PC-3 (cell line): Measurements from ENCODE around the gene SP4. TPM values are rescaled to one million over a fixed set of nuclear protein-coding genes. Genes with fewer than 3 reads are reported as not detected.

ENCODE experiments used
- ATAC-seq: fragments of 200-7000 bp; cut with Tn5 transposase; 2 replicates; pipeline ENCODE4 v1.9.1; 2020; ENCODE audit warnings: mild to moderate bottlenecking, moderate library complexity
- BruUV-seq: library from RNA; stranded (reverse); fragments of 400-500 nt; replicated peaks from 2 replicates; lab custom pipeline; 2021; lab: Mats Ljungman, UMichigan
- CTCF ChIA-PET: fragments of 300-600 bp; sonication (Branson Sonifier 250); formaldehyde crosslinking; loops from one replicate; lab custom pipeline; 2022; ENCODE audit warnings: antibody characterized with exemption; lab: Charles Lee
- POLR2A ChIA-PET: fragments of 300-600 bp; sonication (Branson Sonifier 250); formaldehyde crosslinking; loops from one replicate; lab custom pipeline; 2022; ENCODE audit warnings: antibody characterized with exemption; ENCODE audit not compliant: unreplicated experiment; lab: Charles Lee
- DNase-seq: peaks from one replicate; pipeline ENCODE4 v3.0.0-alpha.2; 2015
- H2AFZ ChIP-seq: fragments of 300-600 bp; sonication (generic); 2 replicates; pipeline ENCODE4 v1.6.0; 2016; ENCODE audit warnings: antibody characterized with exemption, low read length
- H3F3A ChIP-seq: fragments of 300-600 bp; sonication (generic); one replicate; pipeline ENCODE4 v1.6.0; 2017; ENCODE audit warnings: antibody characterized with exemption, low read length, control low read depth, mild to moderate bottlenecking; ENCODE audit not compliant: unreplicated experiment
- H3K27ac ChIP-seq: fragments of 300-600 bp; sonication (generic); 2 replicates; pipeline ENCODE4 v1.5.1; 2016; ENCODE audit warnings: mild to moderate bottlenecking, low read length
- H3K27me3 ChIP-seq: fragments of 300-600 bp; sonication (generic); 2 replicates; pipeline ENCODE4 v1.6.1; 2016; ENCODE audit warnings: low read length, mixed read lengths
- H3K36me3 ChIP-seq: fragments of 300-600 bp; sonication (generic); 2 replicates; pipeline ENCODE4 v1.6.1; 2016; ENCODE audit warnings: low read depth, mixed run types, low read length, mixed read lengths
- H3K4me1 ChIP-seq: fragments of 300-600 bp; sonication (generic); 2 replicates; pipeline ENCODE4 v1.5.1; 2016; ENCODE audit warnings: low read length; ENCODE audit not compliant: insufficient read depth
- H3K4me2 ChIP-seq: fragments of 300-600 bp; sonication (generic); 2 replicates; pipeline ENCODE4 v1.6.0; 2016; ENCODE audit warnings: low read length
- H3K4me3 ChIP-seq: fragments of 300-600 bp; sonication (generic); 2 replicates; pipeline ENCODE4 v1.5.1; 2016; ENCODE audit warnings: mild to moderate bottlenecking, low read length, mixed read lengths
- H3K79me2 ChIP-seq: fragments of 300-600 bp; sonication (generic); 2 replicates; pipeline ENCODE4 v1.6.1; 2017; ENCODE audit warnings: low read length, mixed read lengths
- H3K9ac ChIP-seq: fragments of 300-600 bp; sonication (generic); 2 replicates; pipeline ENCODE4 v1.6.0; 2016; ENCODE audit warnings: mild to moderate bottlenecking, low read length
- H3K9me2 ChIP-seq: fragments of 300-600 bp; sonication (generic); replicated peaks from 2 replicates; pipeline ENCODE4 v1.6.1; 2016; ENCODE audit warnings: mixed run types, low read length, mixed read lengths
- H3K9me3 ChIP-seq: fragments of 300-600 bp; sonication (generic); 2 replicates; pipeline ENCODE4 v1.6.1; 2016; ENCODE audit warnings: low read length, mixed read lengths
- H4K20me1 ChIP-seq: fragments of 300-600 bp; sonication (generic); 2 replicates; pipeline ENCODE4 v1.6.1; 2016; ENCODE audit warnings: low read length, mixed read lengths
- EZH2 ChIP-seq: fragments of 300-600 bp; sonication (generic); IDR thresholded peaks from one replicate; pipeline ENCODE4 v1.6.1; 2017; ENCODE audit warnings: antibody characterized with exemption, mild to moderate bottlenecking, low read length; ENCODE audit not compliant: unreplicated experiment
- EZH2phosphoT487 ChIP-seq: fragments of 300-600 bp; sonication (generic); IDR thresholded peaks from 2 replicates; pipeline ENCODE4 v1.6.1; 2018; ENCODE audit warnings: mild to moderate bottlenecking, antibody characterized with exemption, low read length, borderline replicate concordance
- intact Hi-C: fragments of 100-400 bp; cut with micrococcal nuclease; formaldehyde crosslinking; loops from 2 replicates; pipeline ENCODE4 v1.9.0; 2023
- total RNA-seq: library from RNA; depleted of rRNA; stranded (reverse); fragments of >200 nt; gene quantifications from 2 replicates; pipeline ENCODE4 v1.2.3, GENCODE V29; 2014
- TF ChIP-seq, protein P1 (sequence below): fragments of 300-600 bp; sonication (generic); conservative IDR thresholded peaks from 2 replicates; pipeline ENCODE4 v1.5.1; 2017; ENCODE audit warnings: antibody characterized with exemption, low read depth, mild to moderate bottlenecking, low read length

SP4 gene
- total RNA-seq, 1 experiment from 2014 or later, result 2.5 TPM

DNA sequence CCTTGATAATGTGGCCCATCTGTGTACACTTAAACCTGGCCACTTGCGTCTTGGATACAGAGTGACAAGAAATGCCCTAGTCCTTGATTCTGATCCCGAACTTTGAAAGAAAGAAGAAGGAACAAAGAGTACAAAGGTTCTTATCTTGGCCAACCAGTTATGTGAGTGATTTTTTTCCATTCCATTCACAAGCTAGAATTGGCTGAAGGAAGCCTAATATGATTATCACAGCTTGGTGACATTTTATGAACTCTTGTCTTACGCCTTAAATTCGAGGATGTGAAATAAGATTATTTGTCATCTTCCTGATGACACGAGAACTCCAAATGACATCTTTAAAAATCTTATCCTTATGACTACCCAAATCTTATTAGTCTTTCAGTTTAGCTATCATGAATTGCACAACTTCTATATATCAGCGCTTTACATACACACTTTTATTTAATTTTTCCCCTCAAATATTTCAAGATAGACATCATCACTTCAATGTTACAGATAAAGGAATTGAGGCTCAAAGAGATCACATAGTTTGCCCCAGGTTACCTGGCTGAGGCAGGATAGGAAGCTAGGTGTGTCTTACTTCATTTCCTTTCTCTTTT is 13.0 kb upstream of the SP4 start:
- no peak overlapping the region for H2AFZ ChIP-seq
- intact Hi-C loops, result no loop called here
- no peak overlapping the region for H3K9ac ChIP-seq
- no peaks in the 10 kb centered on the region for H3K36me3 ChIP-seq
- H3K9me2 ChIP-seq, result no peaks in the 10 kb centered on the region
- H3F3A ChIP-seq, result no peaks in the 10 kb centered on the region
- ATAC-seq, result no peak
- CTCF ChIA-PET, result no interaction called here
- BruUV-seq, result no TSS peak
- no peak overlapping the region for H3K27ac ChIP-seq
- TF ChIP-seq, protein P1, sequence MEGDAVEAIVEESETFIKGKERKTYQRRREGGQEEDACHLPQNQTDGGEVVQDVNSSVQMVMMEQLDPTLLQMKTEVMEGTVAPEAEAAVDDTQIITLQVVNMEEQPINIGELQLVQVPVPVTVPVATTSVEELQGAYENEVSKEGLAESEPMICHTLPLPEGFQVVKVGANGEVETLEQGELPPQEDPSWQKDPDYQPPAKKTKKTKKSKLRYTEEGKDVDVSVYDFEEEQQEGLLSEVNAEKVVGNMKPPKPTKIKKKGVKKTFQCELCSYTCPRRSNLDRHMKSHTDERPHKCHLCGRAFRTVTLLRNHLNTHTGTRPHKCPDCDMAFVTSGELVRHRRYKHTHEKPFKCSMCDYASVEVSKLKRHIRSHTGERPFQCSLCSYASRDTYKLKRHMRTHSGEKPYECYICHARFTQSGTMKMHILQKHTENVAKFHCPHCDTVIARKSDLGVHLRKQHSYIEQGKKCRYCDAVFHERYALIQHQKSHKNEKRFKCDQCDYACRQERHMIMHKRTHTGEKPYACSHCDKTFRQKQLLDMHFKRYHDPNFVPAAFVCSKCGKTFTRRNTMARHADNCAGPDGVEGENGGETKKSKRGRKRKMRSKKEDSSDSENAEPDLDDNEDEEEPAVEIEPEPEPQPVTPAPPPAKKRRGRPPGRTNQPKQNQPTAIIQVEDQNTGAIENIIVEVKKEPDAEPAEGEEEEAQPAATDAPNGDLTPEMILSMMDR, result no peak
- TF ChIP-seq EZH2phosphoT487 (no peak), EZH2 (no peak)
- H3K4me2 ChIP-seq, result no peak overlapping the region
- H3K4me1 ChIP-seq, result no peaks in the 10 kb centered on the region
- no peak for DNase-seq
- H3K79me2 ChIP-seq, result no peaks in the 10 kb centered on the region
- H3K27me3 ChIP-seq, result peaks cover 15% of the 10 kb centered on the region; the same call in 1 of the 2 replicates
- H4K20me1 ChIP-seq, result no peaks in the 10 kb centered on the region
- H3K9me3 ChIP-seq, result no peaks in the 10 kb centered on the region
- no peak overlapping the region for H3K4me3 ChIP-seq
- POLR2A ChIA-PET, result no interaction called here

DNA sequence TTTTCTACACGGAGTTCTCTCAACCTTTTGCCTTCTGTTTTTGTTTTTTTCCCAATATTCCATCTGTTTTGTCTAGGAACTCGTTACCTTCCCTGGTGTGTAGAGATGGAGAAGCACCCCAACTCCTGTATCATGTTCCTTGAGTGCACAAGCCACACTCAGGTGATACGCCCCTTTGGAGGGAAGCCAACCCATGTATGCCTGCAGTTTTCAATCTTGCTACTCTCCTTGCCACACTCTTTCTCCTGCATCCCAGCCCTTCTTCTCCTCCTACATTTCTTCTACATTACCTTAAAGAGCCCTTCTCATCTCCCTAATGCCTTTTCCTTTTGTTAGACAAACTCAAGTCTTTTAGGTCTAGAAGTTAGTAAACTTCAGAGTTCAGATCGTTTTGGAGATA is 10.2 kb upstream of the SP4 start:
- no TSS peak for BruUV-seq
- H3K36me3 ChIP-seq, result no peaks in the 10 kb centered on the region
- POLR2A ChIA-PET, result no interaction called here
- H2AFZ ChIP-seq, result no peak overlapping the region
- H3K4me3 ChIP-seq, result no peak overlapping the region
- H3K27ac ChIP-seq, result no peak overlapping the region
- ATAC-seq (no peak), DNase-seq (no peak)
- TF ChIP-seq, protein P1, result no peak
- TF ChIP-seq EZH2phosphoT487, result no peak
- no peak overlapping the region for H3K9ac ChIP-seq
- no peaks in the 10 kb centered on the region for H3K79me2 ChIP-seq
- intact Hi-C loops, result no loop called here
- peaks cover 15% of the 10 kb centered on the region; the same call in 1 of the 2 replicates for H3K27me3 ChIP-seq
- H4K20me1 ChIP-seq, result no peaks in the 10 kb centered on the region
- no peaks in the 10 kb centered on the region for H3K4me1 ChIP-seq
- H3F3A ChIP-seq, result no peaks in the 10 kb centered on the region
- H3K9me2 ChIP-seq, result no peaks in the 10 kb centered on the region
- no peak overlapping the region for H3K4me2 ChIP-seq
- no peaks in the 10 kb centered on the region for H3K9me3 ChIP-seq
- CTCF ChIA-PET, result no interaction called here

DNA sequence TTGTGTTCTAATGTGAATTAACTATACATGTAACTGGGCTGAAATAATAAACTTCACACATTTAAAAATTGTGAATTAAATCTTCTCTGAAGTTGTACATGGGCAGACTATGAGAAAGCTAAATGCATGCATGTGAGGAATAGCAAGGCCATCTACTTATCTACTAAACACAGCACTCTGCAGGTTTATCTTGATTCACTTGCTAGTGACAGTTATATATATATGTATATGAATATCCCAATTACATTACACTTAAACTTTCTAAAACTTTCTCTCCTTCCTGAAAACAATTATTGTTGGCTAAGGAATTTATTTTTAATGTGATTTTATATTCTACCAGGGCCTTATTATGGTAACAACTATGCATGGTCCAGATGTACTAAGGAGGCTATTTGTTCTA is 5.1 kb upstream of the SP4 start:
- H3K4me3 ChIP-seq, result no peak overlapping the region

More for the DNA sequence above, 5.1 kb upstream of the SP4 start:
- H3F3A ChIP-seq, result no peaks in the 10 kb centered on the region
- intact Hi-C loops, result no loop called here
- H3K27me3 ChIP-seq, result no peaks in the 10 kb centered on the region
- no peaks in the 10 kb centered on the region for H4K20me1 ChIP-seq
- TF ChIP-seq, protein P1, result no peak
- TF ChIP-seq EZH2phosphoT487 (no peak), EZH2 (no peak)
- peaks cover 7% of the 10 kb centered on the region for H3K4me1 ChIP-seq
- no peaks in the 10 kb centered on the region for H3K36me3 ChIP-seq
- ChIA-PET POLR2A (no interaction called here), CTCF (no interaction called here)
- H3K79me2 ChIP-seq, result no peaks in the 10 kb centered on the region
- BruUV-seq, result no TSS peak
- no peak overlapping the region for H3K4me2 ChIP-seq
- no peak overlapping the region for H3K27ac ChIP-seq
- no peak overlapping the region for H2AFZ ChIP-seq
- DNase-seq, result no peak
- H3K9ac ChIP-seq, result no peak overlapping the region
- H3K9me2 ChIP-seq, result no peaks in the 10 kb centered on the region
- H3K9me3 ChIP-seq, result no peaks in the 10 kb centered on the region
- ATAC-seq, result no peak
